Parathyroid adenoma (tissue), 2 donors: Measurements from ENCODE around the gene ADAM12.

Experiments used
- H2AFZ ChIP-seq: fragments of 300-600 bp; sonication (generic); one replicate; pipeline ENCODE4 v1.7.0; 2017; ENCODE audit warnings: antibody characterized with exemption, mild to moderate bottlenecking
- H3K27ac ChIP-seq: fragments of 300-600 bp; sonication (generic); one replicate; pipeline ENCODE4 v1.7.0; 2017
- H3K27me3 ChIP-seq: fragments of 300-600 bp; sonication (generic); one replicate; pipeline ENCODE4 v1.7.0; 2017; ENCODE audit warnings: low read length; ENCODE audit not compliant: control insufficient read depth, insufficient read depth
- H3K36me3 ChIP-seq: fragments of 300-600 bp; sonication (generic); one replicate; pipeline ENCODE4 v1.7.0; 2017; ENCODE audit warnings: low read length; ENCODE audit not compliant: control insufficient read depth, insufficient read depth
- H3K4me1 ChIP-seq: fragments of 300-600 bp; sonication (generic); one replicate; pipeline ENCODE4 v1.7.0; 2017; ENCODE audit warnings: control low read depth
- H3K4me2 ChIP-seq: fragments of 300-600 bp; sonication (generic); one replicate; pipeline ENCODE4 v1.7.0; 2017; ENCODE audit warnings: low read length
- H3K4me3 ChIP-seq: fragments of 300-600 bp; sonication (generic); one replicate; pipeline ENCODE4 v1.7.0; 2017; ENCODE audit warnings: low read depth, low read length
- H3K79me2 ChIP-seq: fragments of 300-600 bp; sonication (generic); one replicate; pipeline ENCODE4 v1.7.0; 2017; ENCODE audit warnings: control low read depth
- H3K9ac ChIP-seq: fragments of 300-600 bp; sonication (generic); one replicate; pipeline ENCODE4 v1.7.0; 2017; ENCODE audit warnings: mild to moderate bottlenecking
- H3K9me3 ChIP-seq: fragments of 300-600 bp; sonication (generic); one replicate; pipeline ENCODE4 v1.7.0; 2017; ENCODE audit warnings: low read length; ENCODE audit not compliant: control insufficient read depth
- TF ChIP-seq, protein P1 (sequence below): fragments of 300-600 bp; sonication (generic); IDR thresholded peaks from one replicate; pipeline ENCODE4 v1.7.0; 2017; ENCODE audit warnings: antibody characterized with exemption, mild to moderate bottlenecking
- donor health status: primary hyperparathyroidism.

The ADAM12 gene

DNA sequence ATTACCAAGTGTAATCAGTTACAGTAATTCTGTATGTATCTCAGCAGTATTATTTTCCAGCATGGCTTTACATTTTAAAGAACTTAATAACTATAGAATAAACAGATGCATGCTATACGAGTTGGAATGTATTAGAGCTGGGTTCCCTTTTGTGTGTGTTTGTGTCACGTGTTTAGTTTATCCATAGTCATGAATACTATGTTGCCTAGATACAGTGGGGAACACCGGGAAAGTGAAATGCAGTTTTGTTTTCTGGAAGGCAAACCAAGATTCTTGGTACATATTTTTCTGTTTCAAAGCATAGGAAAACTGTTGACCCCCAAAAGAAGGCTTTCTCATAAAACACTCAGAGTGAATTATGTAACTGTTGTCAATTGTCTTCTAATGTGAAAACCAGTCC is 372.9 kb downstream of the ADAM12 start:
- no peaks in the 10 kb centered on the region for H3K27me3 ChIP-seq

DNA sequence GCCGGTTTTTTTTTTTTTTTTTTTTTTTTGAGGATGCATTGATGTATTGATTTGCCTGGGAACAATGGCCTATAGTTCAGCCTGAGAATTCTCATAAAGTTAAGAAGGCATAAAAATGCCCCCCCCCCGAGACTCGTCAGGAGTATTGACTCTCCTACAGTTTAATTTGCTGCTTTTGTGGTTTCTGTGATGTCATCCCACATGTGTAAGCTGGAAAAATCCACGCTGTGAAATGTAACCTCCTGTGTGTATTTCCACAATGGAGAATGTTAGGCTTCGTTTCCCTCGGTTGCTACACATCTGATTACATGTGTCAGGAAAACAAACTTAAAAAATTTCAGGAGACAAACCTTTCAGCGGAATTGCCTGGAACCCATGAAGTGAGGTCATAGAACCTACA is 374.0 kb downstream of the ADAM12 start:
- Histone ChIP-seq H3K79me2 (no peaks in the 10 kb centered on the region), H3K4me3 (no peak overlapping the region), H3K27me3 (no peaks in the 10 kb centered on the region), H3K4me2 (no peak overlapping the region), H3K4me1 (no peaks in the 10 kb centered on the region), H3K9me3 (no peaks in the 10 kb centered on the region), H3K9ac (no peak overlapping the region), H3K36me3 (no peaks in the 10 kb centered on the region), H3K27ac (no peak overlapping the region), H2AFZ (no peak overlapping the region)
- TF ChIP-seq, protein P1, sequence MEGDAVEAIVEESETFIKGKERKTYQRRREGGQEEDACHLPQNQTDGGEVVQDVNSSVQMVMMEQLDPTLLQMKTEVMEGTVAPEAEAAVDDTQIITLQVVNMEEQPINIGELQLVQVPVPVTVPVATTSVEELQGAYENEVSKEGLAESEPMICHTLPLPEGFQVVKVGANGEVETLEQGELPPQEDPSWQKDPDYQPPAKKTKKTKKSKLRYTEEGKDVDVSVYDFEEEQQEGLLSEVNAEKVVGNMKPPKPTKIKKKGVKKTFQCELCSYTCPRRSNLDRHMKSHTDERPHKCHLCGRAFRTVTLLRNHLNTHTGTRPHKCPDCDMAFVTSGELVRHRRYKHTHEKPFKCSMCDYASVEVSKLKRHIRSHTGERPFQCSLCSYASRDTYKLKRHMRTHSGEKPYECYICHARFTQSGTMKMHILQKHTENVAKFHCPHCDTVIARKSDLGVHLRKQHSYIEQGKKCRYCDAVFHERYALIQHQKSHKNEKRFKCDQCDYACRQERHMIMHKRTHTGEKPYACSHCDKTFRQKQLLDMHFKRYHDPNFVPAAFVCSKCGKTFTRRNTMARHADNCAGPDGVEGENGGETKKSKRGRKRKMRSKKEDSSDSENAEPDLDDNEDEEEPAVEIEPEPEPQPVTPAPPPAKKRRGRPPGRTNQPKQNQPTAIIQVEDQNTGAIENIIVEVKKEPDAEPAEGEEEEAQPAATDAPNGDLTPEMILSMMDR = no peak

More for the DNA sequence above, 372.9 kb downstream of the ADAM12 start:
- Histone ChIP-seq H3K4me3 (no peak overlapping the region), H3K79me2 (no peaks in the 10 kb centered on the region), H3K27ac (no peak overlapping the region), H3K9ac (no peak overlapping the region), H3K4me2 (no peak overlapping the region), H2AFZ (no peak overlapping the region), H3K9me3 (no peaks in the 10 kb centered on the region), H3K36me3 (no peaks in the 10 kb centered on the region), H3K4me1 (no peaks in the 10 kb centered on the region)
- TF ChIP-seq, protein P1 = no peak

DNA sequence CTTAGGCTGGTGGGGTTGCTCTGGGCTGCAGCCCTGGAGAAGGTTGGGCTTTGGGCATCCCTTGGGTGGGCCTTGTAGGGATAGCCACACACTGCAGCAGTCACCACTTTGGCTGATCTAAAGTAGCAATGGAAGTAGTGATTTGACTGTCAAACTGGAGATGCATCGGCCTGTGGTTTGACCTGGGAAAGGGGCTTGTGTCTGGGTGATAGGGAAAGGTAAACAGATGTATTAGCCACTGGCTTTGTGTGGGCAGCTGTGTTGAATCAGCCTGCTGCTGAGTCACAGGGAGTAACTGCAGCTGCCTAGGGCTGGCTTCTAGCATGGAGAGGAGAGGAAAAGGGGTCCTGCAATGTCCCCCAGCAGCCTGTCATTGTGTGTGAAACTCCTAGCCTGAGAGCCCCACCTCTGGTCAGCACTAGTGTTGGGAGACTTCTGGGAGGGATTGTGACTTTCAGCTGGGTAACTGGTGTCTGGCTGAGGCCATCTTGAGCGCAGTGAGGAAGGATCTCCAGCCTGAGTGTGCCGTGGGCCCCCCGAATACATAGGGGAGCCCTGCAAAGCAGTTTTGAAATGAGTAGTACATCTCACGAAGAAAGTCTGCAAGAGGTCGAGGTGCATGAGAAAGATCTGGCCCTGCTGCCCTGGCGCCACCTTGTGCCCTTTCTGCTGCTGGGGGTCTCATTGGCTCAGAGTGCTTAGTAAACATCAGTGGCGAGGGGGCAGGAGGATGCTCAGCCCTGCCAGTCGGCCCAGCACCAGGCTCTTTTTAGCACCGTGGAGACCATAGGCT is 374.6 kb downstream of the ADAM12 start:
- no peak overlapping the region for H3K4me2 ChIP-seq
- H3K79me2 ChIP-seq = no peaks in the 10 kb centered on the region
- no peaks in the 10 kb centered on the region for H3K4me1 ChIP-seq
- H3K27me3 ChIP-seq = no peaks in the 10 kb centered on the region
- no peak overlapping the region for H3K9ac ChIP-seq
- H3K27ac ChIP-seq = no peak overlapping the region
- TF ChIP-seq, protein P1 = no peak
- H2AFZ ChIP-seq = no peak overlapping the region
- no peaks in the 10 kb centered on the region for H3K36me3 ChIP-seq
- H3K4me3 ChIP-seq = no peak overlapping the region
- no peaks in the 10 kb centered on the region for H3K9me3 ChIP-seq

DNA sequence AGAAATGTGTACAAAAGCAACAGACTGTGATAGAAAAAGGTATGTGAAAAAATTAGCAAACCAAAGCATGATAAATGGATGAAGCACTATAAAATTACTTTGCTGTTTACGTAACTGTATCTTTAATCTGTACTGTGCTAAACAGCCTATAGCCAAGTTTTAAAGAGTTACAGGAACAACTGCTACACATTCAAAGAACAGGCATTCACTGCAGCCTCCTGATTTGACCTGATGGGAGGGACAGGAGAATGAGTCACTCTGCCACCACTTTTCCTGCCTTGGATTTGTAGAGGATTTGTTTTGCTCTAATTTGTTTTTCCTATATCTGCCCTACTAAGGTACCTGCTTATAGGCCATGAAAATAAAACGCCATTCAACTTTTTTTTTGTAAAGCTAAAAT is 375.8 kb downstream of the ADAM12 start:
- no peak overlapping the region for H3K27ac ChIP-seq
- TF ChIP-seq, protein P1 = no peak
- H3K9me3 ChIP-seq = no peaks in the 10 kb centered on the region
- no peaks in the 10 kb centered on the region for H3K79me2 ChIP-seq
- no peaks in the 10 kb centered on the region for H3K36me3 ChIP-seq
- no peaks in the 10 kb centered on the region for H3K27me3 ChIP-seq
- H3K9ac ChIP-seq = no peak overlapping the region
- H2AFZ ChIP-seq = no peak overlapping the region
- H3K4me2 ChIP-seq = no peak overlapping the region
- H3K4me1 ChIP-seq = no peaks in the 10 kb centered on the region
- no peak overlapping the region for H3K4me3 ChIP-seq

DNA sequence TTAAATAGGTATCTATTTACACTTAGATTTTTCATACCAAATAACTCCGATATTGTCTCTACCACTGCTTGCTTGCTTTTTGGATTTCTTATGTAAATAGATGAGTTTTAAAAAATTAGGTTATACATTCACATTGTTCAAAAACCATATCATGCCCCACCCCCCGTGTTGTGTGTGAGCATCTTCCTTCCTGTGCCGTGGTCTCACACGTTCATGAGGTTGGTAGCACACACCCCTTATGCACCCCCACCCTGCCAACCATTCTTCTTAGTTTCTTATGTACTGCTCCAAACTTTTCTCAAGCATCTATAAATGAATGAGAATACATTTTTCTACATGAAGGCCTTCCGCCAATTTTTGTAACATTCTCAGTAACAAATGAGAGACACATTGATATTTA is 376.3 kb downstream of the ADAM12 start:
- no peaks in the 10 kb centered on the region for H3K9me3 ChIP-seq
- no peaks in the 10 kb centered on the region for H3K4me1 ChIP-seq
- H3K27ac ChIP-seq = no peak overlapping the region
- H3K9ac ChIP-seq = no peak overlapping the region
- H3K79me2 ChIP-seq = no peaks in the 10 kb centered on the region
- H3K4me2 ChIP-seq = no peak overlapping the region
- H3K27me3 ChIP-seq = no peaks in the 10 kb centered on the region
- TF ChIP-seq, protein P1 = no peak
- H3K36me3 ChIP-seq = no peaks in the 10 kb centered on the region
- no peak overlapping the region for H3K4me3 ChIP-seq
- no peak overlapping the region for H2AFZ ChIP-seq
